ENCODE data around the gene SLC29A1.

Gene SLC29A1

DNA sequence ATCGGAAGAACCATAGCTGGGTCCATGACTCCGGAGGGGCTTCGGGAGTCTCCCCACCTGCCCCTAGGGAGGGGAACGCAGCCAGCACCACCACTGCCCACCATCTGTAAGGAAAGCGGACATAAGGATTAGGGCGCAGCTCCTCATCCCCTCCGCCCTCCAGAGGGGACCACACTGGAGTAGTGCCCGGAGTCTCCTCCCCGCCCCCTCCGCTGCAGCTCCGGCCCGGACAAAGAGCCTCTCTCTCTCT, 33.3 kb downstream of the SLC29A1 start:
- TF ChIP-seq, protein P1, sequence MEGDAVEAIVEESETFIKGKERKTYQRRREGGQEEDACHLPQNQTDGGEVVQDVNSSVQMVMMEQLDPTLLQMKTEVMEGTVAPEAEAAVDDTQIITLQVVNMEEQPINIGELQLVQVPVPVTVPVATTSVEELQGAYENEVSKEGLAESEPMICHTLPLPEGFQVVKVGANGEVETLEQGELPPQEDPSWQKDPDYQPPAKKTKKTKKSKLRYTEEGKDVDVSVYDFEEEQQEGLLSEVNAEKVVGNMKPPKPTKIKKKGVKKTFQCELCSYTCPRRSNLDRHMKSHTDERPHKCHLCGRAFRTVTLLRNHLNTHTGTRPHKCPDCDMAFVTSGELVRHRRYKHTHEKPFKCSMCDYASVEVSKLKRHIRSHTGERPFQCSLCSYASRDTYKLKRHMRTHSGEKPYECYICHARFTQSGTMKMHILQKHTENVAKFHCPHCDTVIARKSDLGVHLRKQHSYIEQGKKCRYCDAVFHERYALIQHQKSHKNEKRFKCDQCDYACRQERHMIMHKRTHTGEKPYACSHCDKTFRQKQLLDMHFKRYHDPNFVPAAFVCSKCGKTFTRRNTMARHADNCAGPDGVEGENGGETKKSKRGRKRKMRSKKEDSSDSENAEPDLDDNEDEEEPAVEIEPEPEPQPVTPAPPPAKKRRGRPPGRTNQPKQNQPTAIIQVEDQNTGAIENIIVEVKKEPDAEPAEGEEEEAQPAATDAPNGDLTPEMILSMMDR (IDR thresholded peaks at IDR 0.05; ENCODE audit: low read depth, low read length, missing control alignments): no peak
- H3K4me3 ChIP-seq (replicated peaks; ENCODE audit: low read depth, low read length): peak overlapping the region; percentile 93
- DNase-seq (ENCODE audit: extremely low read depth, low read depth): no peak

DNA sequence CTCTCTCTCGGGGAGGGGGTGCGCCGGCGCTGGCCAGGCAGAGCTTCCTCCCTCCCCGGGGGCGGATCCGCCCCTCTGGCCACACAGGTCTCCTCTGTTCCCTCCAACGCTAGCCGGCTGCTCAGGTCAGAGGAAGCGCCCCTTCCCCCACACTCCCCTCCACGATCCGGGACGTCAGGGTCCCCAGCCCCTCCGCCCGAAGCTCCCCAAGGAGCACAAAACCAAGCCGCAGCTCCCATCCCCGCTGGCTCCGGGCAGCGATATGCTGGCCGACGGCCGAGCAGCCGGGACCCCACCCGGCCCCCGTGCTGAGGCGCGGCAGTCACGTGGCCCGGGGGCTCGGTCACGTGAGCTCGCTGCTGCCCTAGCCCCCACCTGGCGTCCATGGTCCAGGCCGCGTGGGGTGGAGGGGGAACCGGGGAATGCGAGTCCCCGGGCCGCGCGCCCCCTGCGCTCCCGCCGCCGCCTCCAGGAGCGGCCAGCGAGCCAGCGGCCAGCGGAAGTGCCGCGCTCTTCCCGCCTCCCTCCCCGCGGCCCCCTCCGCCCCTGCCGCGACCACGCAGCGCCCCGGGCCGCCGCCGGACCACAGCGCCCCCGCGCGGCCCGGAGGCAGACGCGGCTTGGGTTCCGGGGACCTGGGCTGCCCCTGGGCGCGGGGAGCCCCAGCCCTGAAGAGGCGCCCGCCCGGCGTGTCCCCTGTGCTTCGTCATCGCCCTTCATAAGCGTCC, 33.8 kb downstream of the SLC29A1 start, which contains the start of gene SLC35B2:
TSS of gene SLC35B2 (minus strand) at position 504 of the 728 bp plus-strand sequence. CDS start at position 386, 118 bp downstream.
- TF ChIP-seq, protein P1 (IDR thresholded peaks at IDR 0.05; ENCODE audit: low read depth, low read length, missing control alignments): peak; percentile 48
- DNase-seq (ENCODE audit: extremely low read depth, low read depth): no peak
- peak within 1 kb of the TSS; percentile 93 for H3K4me3 ChIP-seq (replicated peaks; ENCODE audit: low read depth, low read length)

DNA sequence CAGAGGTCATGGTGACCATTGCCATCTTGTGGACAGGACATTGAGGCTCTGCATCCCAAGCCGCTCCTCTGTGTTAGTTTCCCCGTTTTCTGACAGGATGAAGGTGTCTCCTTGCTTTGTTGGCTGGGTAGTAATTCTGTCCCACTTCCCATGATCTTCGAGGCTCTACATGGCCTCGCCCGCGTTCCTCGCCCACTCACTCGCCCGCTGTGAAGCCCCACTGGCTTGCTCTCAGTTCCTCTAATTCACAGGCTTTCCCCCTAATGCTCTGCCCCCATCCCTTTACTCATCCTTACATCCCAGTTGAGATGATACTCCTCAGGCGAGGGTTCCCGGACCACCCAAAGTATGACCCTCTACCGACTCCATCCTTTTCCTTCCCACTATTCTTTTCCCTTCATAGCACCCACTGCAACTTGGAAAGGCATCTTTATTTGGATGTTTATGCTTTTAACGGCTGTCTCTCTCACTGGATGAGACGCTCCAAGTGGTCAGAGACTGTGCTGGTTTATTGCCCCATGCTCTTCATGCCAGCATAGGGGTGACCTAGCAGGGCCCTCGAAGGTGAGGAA, 34.4 kb downstream of the SLC29A1 start:
- peak overlapping the region; percentile 93 for H3K4me3 ChIP-seq (replicated peaks; ENCODE audit: low read depth, low read length)
- no peak for DNase-seq (ENCODE audit: extremely low read depth, low read depth)
- TF ChIP-seq, protein P1 (IDR thresholded peaks at IDR 0.05; ENCODE audit: low read depth, low read length, missing control alignments): no peak

DNA sequence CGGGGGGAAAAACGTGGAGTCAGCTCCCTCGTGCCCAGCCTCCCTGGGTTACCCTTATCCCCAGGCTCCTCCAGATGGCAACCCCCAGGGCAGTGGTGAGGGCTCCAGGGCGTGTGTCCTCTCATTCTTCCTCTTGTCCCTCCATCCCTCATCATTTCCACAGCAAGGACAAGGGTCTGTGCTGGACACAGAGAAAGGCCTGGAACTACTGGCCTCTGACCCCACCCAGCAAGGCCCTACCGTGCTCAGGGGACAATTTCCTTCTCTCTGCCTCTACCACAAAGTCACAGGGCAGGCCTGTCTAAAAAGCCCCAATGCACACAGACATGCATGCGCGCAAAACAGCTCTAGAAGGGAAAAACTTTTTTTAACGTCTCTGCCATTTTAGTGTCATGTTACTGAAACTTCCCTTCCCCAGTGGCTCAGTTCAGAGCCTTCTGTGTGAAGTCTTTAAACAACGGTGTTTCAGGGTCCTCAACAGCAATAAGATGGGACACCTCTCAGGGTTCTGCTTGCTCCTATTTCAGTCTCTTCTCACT, 35.0 kb downstream of the SLC29A1 start:
- no peak for DNase-seq (ENCODE audit: extremely low read depth, low read depth)
- TF ChIP-seq, protein P1 (IDR thresholded peaks at IDR 0.05; ENCODE audit: low read depth, low read length, missing control alignments): no peak
- no peak overlapping the region for H3K4me3 ChIP-seq (replicated peaks; ENCODE audit: low read depth, low read length)

DNA sequence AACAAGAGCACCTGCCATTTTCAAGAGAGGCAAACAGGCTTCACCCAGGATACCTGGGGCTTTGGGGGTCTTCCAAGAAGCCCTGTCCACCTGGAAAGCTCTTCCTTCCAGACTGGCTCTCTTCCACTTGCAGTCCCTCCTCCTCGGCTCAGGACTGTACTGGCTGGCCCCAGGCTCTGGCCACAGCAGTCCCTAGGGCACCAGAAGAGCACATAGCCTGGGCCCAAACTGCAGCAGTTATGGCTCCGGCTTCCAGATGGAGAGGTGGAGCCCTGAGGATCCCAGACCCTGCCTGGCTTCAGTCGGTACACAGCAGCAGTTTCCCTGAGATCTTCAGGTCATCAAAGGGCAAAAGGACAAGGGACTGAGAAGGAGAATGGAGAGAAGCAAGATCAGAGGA, 35.5 kb downstream of the SLC29A1 start:
- no peak for DNase-seq (ENCODE audit: extremely low read depth, low read depth)
- H3K4me3 ChIP-seq (replicated peaks; ENCODE audit: low read depth, low read length): no peak overlapping the region
- TF ChIP-seq, protein P1 (IDR thresholded peaks at IDR 0.05; ENCODE audit: low read depth, low read length, missing control alignments): no peak

DNA sequence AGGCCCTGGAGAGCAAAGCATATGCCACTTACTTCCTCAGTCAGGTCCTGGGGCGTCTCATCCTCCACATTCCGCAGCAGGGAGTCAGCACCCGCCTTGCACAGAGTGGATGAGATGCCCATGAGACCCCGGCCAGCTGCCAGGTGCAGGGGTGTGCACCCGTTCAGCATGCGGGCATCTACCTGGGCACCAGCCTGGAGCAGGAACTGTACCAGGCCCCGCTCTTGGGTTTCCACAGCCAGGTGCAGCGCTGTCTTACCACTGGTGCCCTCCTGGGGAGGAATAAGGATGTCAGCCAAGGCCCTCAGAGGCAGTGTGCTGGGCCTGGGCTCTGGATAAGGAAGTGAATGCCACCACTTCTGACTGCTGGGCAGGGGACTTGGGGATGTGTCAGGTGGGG, 36.6 kb downstream of the SLC29A1 start:
- H3K4me3 ChIP-seq (replicated peaks; ENCODE audit: low read depth, low read length): no peak overlapping the region
- no peak for DNase-seq (ENCODE audit: extremely low read depth, low read depth)
- TF ChIP-seq, protein P1 (IDR thresholded peaks at IDR 0.05; ENCODE audit: low read depth, low read length, missing control alignments): no peak

Data from HFF-Myc (cell line).